ENCODE measurements around the gene ABCA7. TPM values are rescaled to one million over a fixed set of nuclear protein-coding genes. Genes with fewer than 3 reads are reported as not detected.

Gene ABCA7
- polyA plus RNA-seq, 1 donor, result 27.8 TPM

- no peak for DNase-seq
Observed at GRCh38 chr19:1002600-1002999, 37.3 kb upstream of the ABCA7 start.

GRCh38 chr19:1003283-1003682, 36.6 kb upstream of the ABCA7 start:
- no peak for DNase-seq

GRCh38 chr19:1004204-1004802, 35.6 kb upstream of the ABCA7 start:
- no peak for DNase-seq

GRCh38 chr19:1004803-1005664, 34.9 kb upstream of the ABCA7 start:
- DNase-seq, result no peak

DNA sequence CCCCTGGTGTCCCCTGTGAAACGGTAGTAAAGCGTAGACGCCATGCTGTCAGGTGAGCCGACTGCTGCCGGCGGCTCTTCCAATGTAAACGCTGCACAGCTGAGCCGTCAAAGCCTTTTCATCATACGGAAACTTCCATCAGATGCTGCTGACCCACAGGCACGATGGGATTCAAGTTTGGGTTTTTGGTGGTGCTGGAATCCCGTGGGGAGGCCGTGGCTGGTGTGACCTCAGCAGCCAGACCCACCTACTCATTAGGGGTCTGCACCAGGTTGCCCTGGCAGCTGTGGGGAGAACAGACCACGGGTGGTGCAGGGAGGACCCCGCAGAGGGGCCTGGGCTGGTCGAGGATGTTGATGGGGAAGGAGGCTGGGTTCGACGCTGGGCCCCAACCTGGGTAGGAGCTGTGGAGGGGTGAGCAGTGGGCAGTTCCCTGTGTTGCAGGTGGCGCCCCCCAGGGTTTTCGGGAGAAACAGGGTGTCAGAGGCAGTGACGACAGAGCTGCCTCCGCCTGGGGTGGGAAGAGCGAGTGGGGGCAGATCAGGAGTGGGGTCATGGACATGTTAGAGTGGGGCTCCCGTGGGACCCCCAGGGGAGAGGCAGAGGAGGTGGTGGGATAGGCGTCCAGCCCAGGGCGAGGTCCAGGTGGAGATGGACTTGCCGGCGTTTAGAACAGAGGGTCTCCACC, 33.1 kb upstream of the ABCA7 start:
- DNase-seq, result no peak

- DNase-seq, result no peak
Observed at GRCh38 chr19:1007399-1008251, 32.3 kb upstream of the ABCA7 start.

GRCh38 chr19:1008268-1009040, 31.5 kb upstream of the ABCA7 start:
- DNase-seq, result no peak

GRCh38 chr19:1009041-1009980, 30.6 kb upstream of the ABCA7 start:
- DNase-seq, result no peak

- no peak for DNase-seq
Observed at GRCh38 chr19:1009981-1010538, 29.8 kb upstream of the ABCA7 start.

DNA sequence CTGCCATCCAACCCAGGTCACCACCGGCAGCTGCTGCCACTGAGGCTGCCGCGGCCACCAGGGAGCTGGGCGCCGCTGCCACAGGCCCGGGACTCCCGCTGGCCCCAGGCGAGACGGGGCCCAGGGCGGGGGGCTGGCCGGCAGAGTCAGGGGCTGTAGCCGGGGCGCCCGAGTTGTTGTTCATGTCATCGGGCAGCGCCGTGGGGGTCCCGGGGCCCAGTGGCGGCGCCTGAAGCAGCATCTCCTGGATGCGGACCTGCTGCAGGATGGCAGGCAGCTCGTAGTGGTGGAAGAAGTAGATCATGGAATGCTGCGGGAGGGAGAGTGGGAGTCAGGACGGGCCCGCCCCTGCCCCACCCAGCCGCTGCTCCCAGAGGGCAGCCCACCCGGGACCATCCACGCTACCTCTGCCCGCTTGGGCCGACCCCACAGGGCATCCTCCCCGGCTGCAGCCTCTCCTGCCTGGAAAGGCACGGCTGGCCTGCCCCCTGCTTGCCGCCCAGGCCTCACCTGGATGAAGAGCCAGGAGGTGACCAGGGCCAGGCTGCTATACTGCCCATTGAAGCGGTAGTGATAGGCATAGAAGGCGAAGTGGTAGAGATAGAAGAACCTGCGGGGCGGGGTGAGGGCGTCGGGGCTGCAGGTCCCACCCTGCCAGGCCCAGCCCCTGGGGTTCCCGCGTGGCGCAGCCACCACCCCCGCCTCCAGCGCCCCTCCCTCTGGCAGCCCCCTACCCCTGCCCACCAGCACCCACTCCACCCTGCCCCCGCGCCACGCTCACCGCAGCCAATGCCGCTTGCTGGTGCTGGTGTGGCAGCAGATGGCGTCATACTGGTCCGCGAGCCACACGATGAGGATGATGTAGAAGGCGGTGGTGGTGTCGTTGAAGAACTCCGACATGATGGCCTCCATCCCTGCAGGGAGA, 29.1 kb upstream of the ABCA7 start:
- no peak for DNase-seq

DNA sequence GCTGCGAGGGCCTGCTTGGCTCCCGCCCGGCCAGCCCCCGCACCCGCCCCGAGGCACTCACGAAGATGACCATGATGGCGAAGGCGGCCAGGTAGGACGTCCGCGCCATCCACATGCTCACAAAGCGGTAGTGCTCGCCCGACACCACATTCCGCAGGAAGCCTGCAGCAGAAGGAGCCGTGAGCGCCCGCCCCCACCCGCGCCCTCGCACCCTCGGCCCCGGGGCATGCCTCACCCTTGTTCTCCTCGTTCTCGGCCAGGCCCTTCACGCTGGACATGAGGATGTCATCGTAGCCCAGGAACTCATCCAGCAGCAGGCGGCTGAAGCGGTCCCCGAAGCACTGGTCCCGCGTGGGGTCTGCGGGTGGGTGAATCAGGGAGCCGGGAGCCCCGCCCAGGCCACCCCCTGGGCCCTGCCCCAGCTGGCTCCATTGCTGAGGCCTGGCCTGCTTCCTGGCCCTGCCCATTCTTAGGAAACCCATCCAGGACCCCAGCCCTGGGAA, 28.0 kb upstream of the ABCA7 start:
- no peak for DNase-seq

DNA sequence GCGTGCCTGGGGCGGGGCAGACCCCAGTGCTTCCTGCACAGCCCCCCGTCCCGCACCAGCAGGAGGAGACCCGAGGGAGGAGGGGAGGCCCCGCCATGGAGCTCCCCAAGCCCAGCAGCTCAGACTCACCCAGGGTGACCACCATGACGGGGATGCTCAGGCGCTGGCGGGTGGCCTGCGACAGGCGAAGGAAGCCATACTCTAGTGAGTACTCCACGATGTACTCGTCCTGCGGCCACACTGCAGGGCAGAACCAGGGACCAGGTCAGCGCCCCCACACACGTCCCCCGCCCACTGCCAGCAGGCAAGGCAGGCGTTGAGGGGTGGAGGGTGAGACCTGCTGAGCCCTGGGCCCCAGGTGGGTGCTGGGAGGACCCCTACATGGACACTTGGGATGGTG, 27.6 kb upstream of the ABCA7 start:
- DNase-seq, result no peak

- no peak for DNase-seq
Observed at GRCh38 chr19:1013218-1013617, 26.7 kb upstream of the ABCA7 start.

DNA sequence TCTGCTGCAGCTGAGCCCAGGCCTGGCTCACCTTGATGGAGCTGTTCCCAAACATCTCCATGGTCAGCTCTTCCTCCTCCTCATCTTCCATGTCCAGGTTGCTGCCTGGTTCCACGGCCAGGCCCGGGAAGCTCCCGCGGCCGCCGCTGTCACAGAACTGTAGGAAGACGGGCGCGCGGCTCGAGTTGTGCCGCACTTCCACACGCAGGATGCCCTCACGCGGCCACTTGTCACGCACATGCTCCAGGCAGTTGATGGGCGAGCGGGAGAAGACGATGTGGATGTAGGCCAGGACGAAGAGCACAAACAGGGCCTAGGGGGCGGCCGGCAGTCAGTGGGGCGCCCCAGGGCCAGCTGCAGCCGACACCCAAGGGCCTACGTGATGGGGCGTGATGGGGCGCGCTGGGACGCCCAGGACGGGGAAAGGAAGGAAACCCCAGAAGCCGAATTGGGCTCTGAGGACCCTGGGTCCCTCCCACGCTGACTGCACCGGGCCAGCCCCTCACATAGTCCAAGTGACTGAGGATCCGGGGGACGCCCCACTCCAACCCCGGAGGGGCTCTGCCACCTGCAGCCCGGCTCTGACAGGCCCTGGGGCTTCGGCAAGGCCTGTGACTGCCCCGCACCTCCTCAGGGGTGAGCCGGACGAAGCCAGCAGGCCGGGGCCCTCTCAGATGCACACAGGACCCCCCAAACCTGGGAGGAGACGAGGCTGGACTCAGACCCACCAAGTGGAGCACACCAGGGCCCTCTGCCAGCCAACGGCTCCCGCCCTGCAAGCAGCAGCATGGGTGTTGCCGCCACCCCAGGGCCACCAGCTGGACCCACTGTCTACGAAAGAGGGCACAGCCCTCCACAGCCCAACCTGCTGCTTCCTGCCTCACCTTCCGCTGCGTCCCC, 25.5 kb upstream of the ABCA7 start:
- DNase-seq, result no peak

DNA sequence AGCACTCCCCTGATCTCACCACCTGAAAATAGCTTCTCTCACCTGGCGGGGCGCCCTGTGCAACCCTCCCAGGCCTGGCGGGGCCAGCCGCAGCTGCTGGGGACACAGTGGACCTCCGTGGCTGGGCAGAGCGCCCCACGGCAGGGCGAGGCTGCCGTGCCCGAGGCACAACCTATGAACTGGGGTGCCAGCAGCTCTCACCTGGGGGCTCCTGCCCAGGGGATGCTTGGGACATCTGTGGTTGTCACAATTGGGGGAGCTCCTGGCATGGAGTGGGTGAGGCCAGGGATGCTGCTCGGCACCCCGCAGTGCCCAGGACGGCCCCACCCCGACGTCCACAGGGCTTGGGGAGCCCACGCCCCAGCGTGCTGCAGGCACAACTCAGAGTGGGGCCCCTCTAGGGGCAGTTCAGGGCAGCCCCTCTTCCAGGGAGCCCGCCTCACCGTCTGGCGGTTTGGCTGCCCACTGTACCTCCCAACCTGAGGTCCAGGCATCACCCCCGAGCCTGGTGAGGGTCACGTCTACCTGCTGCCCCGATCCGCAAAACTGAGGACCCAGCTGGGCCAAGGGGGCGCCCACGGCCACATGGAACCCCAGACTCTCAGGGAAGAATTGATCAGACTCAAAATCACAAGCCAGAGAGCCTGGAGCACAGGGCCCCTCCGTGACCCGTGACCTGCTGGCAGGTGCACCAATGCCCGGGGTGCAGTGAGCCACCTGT, 24.7 kb upstream of the ABCA7 start:
- DNase-seq, result no peak

- no peak for DNase-seq
Observed at GRCh38 chr19:1015782-1016646, 23.9 kb upstream of the ABCA7 start.
